Loucy (cell line): ENCODE measurements around the gene TRIM34.

Source experiments
- EZH2phosphoT487 ChIP-seq: fragments of 200-600 bp; IDR thresholded peaks from 2 replicates; pipeline ENCODE4 v1.6.1; 2018; ENCODE audit warnings: antibody characterized with exemption, mild to moderate bottlenecking, moderate library complexity, borderline replicate concordance
- TF ChIP-seq, protein P1 (sequence below): fragments of 200-600 bp; sonication (generic); conservative IDR thresholded peaks from 2 replicates; pipeline ENCODE4 v1.5.1; 2014; ENCODE audit warnings: mild to moderate bottlenecking, antibody characterized with exemption, low read length

DNA sequence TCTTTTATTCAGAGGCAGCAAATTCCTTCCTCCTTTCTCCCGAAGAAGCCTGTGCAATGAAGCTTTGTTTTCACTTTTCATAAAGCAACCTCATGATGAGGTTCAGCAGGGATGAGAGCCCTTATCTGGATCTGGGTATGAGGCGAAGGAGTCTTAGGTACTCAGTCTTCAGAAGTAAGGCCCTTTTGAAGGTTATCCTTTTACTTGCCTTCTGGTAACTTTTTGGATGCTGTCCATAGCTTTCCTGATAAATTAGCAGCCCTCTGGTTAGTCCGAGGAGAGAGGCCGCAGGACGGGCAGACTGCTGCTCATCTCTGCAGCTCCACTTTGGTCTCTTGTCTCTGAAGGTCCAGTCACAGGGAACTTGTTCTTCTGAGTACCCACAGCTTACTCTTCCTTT, 65.9 kb downstream of the TRIM34 start:
- TF ChIP-seq, protein P1, sequence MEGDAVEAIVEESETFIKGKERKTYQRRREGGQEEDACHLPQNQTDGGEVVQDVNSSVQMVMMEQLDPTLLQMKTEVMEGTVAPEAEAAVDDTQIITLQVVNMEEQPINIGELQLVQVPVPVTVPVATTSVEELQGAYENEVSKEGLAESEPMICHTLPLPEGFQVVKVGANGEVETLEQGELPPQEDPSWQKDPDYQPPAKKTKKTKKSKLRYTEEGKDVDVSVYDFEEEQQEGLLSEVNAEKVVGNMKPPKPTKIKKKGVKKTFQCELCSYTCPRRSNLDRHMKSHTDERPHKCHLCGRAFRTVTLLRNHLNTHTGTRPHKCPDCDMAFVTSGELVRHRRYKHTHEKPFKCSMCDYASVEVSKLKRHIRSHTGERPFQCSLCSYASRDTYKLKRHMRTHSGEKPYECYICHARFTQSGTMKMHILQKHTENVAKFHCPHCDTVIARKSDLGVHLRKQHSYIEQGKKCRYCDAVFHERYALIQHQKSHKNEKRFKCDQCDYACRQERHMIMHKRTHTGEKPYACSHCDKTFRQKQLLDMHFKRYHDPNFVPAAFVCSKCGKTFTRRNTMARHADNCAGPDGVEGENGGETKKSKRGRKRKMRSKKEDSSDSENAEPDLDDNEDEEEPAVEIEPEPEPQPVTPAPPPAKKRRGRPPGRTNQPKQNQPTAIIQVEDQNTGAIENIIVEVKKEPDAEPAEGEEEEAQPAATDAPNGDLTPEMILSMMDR = no peak
- TF ChIP-seq EZH2phosphoT487 = no peak
